GM21529 (cell line): ENCODE results near the gene MOB1B.
A peak's percentile ranks its signal among the peaks of the same experiment; 100 is the strongest.
"Not testable (repeated sequence)": the region's sequence is repeated elsewhere in the genome, so short reads cannot be mapped to it uniquely, and the experiment has no call there.

ENCODE experiments used
- ATAC-seq: cut with Tn5 transposase; IDR thresholded peaks from one replicate; pipeline ENCODE4 v1.9.1; 2021; ENCODE audit not compliant: unreplicated experiment

Gene MOB1B

GRCh38 chr4:71005025-71005424 is 102.9 kb downstream of the MOB1B start:
- not testable (repeated sequence) for ATAC-seq

- ATAC-seq = peak; percentile 78
These were observed 104.2 kb downstream of the MOB1B start for GRCh38 chr4:71006203-71006907.

GRCh38 chr4:71008196-71008595 is 106.0 kb downstream of the MOB1B start:
- ATAC-seq = no peak

- ATAC-seq = no peak
These were observed 106.9 kb downstream of the MOB1B start for GRCh38 chr4:71009086-71009485.

DNA sequence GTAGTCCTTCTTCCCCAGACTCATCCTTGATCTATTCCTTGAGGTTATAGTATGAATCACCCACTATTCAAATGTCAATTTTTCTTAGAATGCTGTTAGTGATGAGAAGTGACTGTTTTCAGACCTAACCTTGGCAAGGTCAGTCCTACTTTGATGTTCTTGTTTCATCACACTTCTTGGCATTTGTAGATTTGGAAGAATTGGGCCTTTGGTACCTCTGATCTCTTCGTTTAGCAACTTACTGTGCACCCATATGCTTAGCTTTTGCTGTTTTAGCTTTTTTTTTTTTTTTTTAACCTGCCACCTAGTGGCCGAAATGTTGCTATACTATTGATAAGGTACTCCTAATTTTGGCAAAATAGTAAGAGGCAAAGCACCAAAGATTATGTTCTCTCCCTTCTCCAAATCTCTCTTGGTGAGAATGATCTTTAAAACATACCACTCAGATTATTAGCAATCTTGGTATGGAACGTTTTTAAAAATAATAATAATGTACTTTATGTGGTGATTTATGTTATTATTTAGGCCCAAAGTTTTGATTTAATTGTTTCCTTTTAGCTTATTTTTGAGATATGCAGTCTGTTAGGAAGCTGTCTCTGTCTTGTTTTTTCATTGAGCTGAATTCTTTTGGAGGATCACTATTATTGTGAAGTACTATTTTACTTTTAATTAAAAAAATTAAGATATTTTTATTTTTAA is 107.9 kb downstream of the MOB1B start:
- peak; percentile 45 for ATAC-seq

- no peak for ATAC-seq
These were observed 109.3 kb downstream of the MOB1B start for GRCh38 chr4:71011451-71011850.

DNA sequence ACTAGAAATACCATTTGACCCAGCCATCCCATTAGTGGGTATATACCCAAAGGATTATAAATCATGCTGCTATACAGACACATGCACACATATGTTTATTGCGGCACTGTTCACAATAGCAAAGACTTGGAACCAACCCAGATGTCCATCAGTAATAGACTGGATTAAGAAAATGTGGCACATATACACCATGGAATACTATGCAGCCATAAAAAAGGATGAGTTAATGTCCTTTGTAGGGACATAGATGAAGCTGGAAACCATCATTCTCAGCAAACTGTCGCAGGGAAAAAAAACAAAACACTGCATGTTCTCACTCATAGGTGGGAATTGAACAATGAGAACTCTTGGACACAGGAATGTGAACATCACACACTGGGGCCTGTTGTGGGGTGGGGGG is 115.2 kb downstream of the MOB1B start:
- not testable (repeated sequence) for ATAC-seq

GRCh38 chr4:71020611-71021010 is 118.4 kb downstream of the MOB1B start:
- no peak for ATAC-seq

- no peak for ATAC-seq
These were observed 123.5 kb downstream of the MOB1B start for GRCh38 chr4:71025654-71026053.

DNA sequence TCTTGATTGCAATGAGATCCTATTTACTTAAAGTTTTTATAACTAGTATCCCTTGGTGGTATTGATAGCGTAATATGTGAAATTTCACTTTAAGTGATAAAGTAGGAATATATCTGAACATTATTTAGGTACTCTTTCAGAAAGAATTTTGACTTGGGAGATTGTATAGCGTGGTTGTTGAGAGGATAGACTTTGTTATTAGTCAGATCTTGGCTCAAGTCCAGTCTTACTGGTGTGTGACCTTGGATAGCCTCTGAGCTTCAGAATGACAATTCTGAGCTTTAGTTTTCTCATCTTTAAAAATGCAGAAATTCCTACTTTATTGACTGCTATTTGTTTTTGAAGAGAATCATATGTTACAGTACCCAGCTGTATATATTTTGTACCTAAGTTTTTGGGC is 123.9 kb downstream of the MOB1B start:
- ATAC-seq = no peak

DNA sequence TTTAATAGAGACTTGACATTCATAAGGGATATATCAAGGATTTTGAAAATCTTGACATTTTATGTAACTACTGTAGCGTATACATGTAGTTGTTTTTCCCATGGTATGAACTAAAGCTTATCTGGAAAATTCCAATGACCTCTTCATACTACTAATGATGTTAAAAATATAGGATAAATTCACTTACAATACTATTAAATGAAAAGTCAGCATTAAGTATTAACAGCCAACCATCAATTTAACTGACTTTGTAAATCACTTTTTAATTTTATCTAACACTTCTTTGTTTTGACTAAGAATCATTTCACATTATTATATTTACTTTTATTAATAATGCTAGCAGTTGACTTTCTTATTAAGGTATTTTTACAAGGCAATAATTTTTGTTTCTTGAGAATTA is 125.4 kb downstream of the MOB1B start:
- no peak for ATAC-seq

DNA sequence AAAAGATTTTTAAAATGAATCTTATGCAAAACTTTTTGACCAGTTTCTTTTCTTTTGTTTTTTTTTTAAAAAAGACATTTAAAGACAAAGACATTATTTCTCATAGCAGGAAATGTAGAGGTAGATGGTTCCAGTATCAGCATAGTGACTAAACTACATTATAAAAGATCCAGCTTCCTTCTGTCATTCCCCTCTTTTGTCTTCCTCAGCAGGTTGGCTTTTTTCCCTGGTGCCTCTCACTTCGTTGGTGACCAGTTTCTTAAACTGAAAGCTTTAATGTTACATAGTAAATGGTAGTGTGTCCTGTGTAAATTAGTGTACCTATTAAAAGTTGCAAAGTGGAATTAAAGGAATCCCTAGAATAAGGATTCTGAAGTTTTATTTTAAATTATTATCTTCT is 127.3 kb downstream of the MOB1B start:
- no peak for ATAC-seq

DNA sequence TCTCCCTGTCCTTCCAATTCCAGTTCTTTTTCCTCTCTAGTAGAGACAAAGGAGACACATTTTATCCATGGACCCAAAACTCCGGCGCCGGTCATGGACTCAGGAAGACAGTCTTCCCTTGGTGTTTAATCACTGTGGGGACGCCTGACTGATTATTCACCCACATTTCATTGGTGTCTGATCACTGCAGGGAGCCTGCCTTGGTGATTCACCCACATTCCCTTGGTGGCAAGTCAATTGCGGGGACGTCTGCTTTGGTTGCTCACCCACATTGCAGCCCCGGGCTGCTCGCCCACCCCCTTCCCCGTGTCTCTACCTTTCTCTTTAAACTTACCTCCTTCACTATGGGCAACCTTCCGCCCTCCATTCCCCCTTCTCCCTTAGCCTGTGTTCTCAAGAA is 129.9 kb downstream of the MOB1B start:
- not testable (repeated sequence) for ATAC-seq
